Superior temporal gyrus (tissue), 1 donor: ENCODE data around the gene CHN1.

Experiments
- DNase-seq: peaks from one replicate; pipeline ENCODE4 v3.0.0-alpha.2; 2016; ENCODE audit errors: extremely low spot score

Gene CHN1

GRCh38 chr2:174924061-174924693, 81.0 kb downstream of the CHN1 start:
- DNase-seq = no peak

GRCh38 chr2:174919947-174920595, 85.1 kb downstream of the CHN1 start:
- no peak for DNase-seq

- no peak for DNase-seq
These were observed 86.2 kb downstream of the CHN1 start for GRCh38 chr2:174918886-174919526.

GRCh38 chr2:174916270-174916930, 88.8 kb downstream of the CHN1 start:
- no peak for DNase-seq

- DNase-seq = no peak
These were observed 90.1 kb downstream of the CHN1 start for GRCh38 chr2:174914853-174915760.

- no peak for DNase-seq
These were observed 96.9 kb downstream of the CHN1 start for GRCh38 chr2:174908284-174908683.

GRCh38 chr2:174903264-174903556, 102.0 kb downstream of the CHN1 start:
- no peak for DNase-seq

GRCh38 chr2:174902506-174903263, 102.5 kb downstream of the CHN1 start:
- DNase-seq = peak; percentile 74

GRCh38 chr2:174901075-174901474, 104.1 kb downstream of the CHN1 start:
- DNase-seq = no peak

GRCh38 chr2:174897286-174897685, 107.9 kb downstream of the CHN1 start:
- DNase-seq = no peak

GRCh38 chr2:174893018-174893417, 112.2 kb downstream of the CHN1 start:
- DNase-seq = no peak

- DNase-seq = no peak
These were observed 112.6 kb downstream of the CHN1 start for GRCh38 chr2:174892546-174892945.

GRCh38 chr2:174888646-174889271, 116.4 kb downstream of the CHN1 start:
- no peak for DNase-seq

- DNase-seq = no peak
These were observed 117.0 kb downstream of the CHN1 start for GRCh38 chr2:174888146-174888545.

- no peak for DNase-seq
These were observed 122.8 kb downstream of the CHN1 start for GRCh38 chr2:174882416-174882815.

- no peak for DNase-seq
These were observed 123.5 kb downstream of the CHN1 start for GRCh38 chr2:174881678-174882077.

- no peak for DNase-seq
These were observed 126.5 kb downstream of the CHN1 start for GRCh38 chr2:174878537-174879147.

- no peak for DNase-seq
These were observed 127.4 kb downstream of the CHN1 start for GRCh38 chr2:174877751-174878150.

GRCh38 chr2:174877301-174877700, 127.9 kb downstream of the CHN1 start:
- DNase-seq = no peak

GRCh38 chr2:174874085-174874484, 131.1 kb downstream of the CHN1 start:
- no peak for DNase-seq
